Keratinocyte (primary cell): ENCODE results near the gene NANOS2. TPM values are rescaled to one million over a fixed set of nuclear protein-coding genes. Genes with fewer than 3 reads are reported as not detected.
"Not testable (repeated sequence)": the region's sequence is repeated elsewhere in the genome, so short reads cannot be mapped to it uniquely, and the experiment has no call there.

Source experiments
- DNase-seq: peaks from one replicate; pipeline ENCODE4 v3.0.0-alpha.2; 2011; ENCODE audit warnings: low read depth, missing footprints, low spot score
- FAIRE-seq: peaks from 2 replicates; lab custom pipeline; 2011; peaks lifted over from hg19 to GRCh38; lab: Jason Lieb, UNC
- H2AFZ ChIP-seq: 2 replicates; pipeline ENCODE4 v1.6.0; 2012; ENCODE audit warnings: low read length, control low read depth, inconsistent platforms; ENCODE audit not compliant: control insufficient read depth
- H3K27ac ChIP-seq: 2 replicates; pipeline ENCODE4 v1.5.1; 2011; ENCODE audit warnings: low read length; ENCODE audit not compliant: control insufficient read depth, insufficient read depth
- H3K27me3 ChIP-seq: 3 replicates; pipeline ENCODE4 v1.6.0; 2011; ENCODE audit warnings: low read length; ENCODE audit not compliant: control insufficient read depth, insufficient read depth; ENCODE audit errors: extremely low read depth
- H3K36me3 ChIP-seq, 2 experiments: 2 replicates in 1 of 2; 3 replicates in 1 of 2; pipeline ENCODE4 v1.5.1; 2011; ENCODE audit warnings: low read length in 2 of 2, mild to moderate bottlenecking in 1 of 2; ENCODE audit not compliant: control insufficient read depth in 2 of 2, insufficient read depth in 2 of 2; ENCODE audit errors: extremely low read depth in 1 of 2
- H3K4me1 ChIP-seq: 3 replicates; pipeline ENCODE4 v1.5.1; 2011; ENCODE audit warnings: low read length; ENCODE audit not compliant: control insufficient read depth, insufficient read depth; ENCODE audit errors: extremely low read depth
- H3K4me2 ChIP-seq: 3 replicates; pipeline ENCODE4 v1.6.0; 2011; ENCODE audit warnings: low read depth, low read length; ENCODE audit not compliant: control insufficient read depth, insufficient read depth; ENCODE audit errors: extremely low read depth
- H3K4me3 ChIP-seq, 3 experiments: fragments of 200-600 bp in 1 of 3; sonication (generic) in 1 of 3; 2 replicates in 2 of 3; 3 replicates in 1 of 3; pipeline ENCODE4 v1.5.1; 2011 to 2016; ENCODE audit warnings: low read length in 3 of 3, mild to moderate bottlenecking in 3 of 3, control low read depth in 2 of 3, inconsistent platforms in 1 of 3, low read depth in 1 of 3, mixed read lengths in 1 of 3, mixed run types in 1 of 3, moderate library complexity in 1 of 3; ENCODE audit not compliant: control insufficient read depth in 2 of 3, insufficient read depth in 2 of 3; ENCODE audit errors: extremely low read depth in 1 of 3
- H3K79me2 ChIP-seq: 2 replicates; pipeline ENCODE4 v1.6.0; 2012; ENCODE audit warnings: low read length; ENCODE audit not compliant: control insufficient read depth, insufficient read depth
- H3K9ac ChIP-seq: 3 replicates; pipeline ENCODE4 v1.6.0; 2011; ENCODE audit warnings: low read length; ENCODE audit not compliant: control insufficient read depth, insufficient read depth; ENCODE audit errors: extremely low read depth
- H3K9me1 ChIP-seq: 3 replicates; pipeline ENCODE4 v1.6.0; 2011; ENCODE audit warnings: low read length; ENCODE audit not compliant: control insufficient read depth, insufficient read depth; ENCODE audit errors: extremely low read depth
- H3K9me3 ChIP-seq: 2 replicates; pipeline ENCODE4 v1.5.1; 2012; ENCODE audit warnings: low read depth, low read length; ENCODE audit not compliant: control insufficient read depth
- H4K20me1 ChIP-seq: 3 replicates; pipeline ENCODE4 v1.6.0; 2011; ENCODE audit warnings: low read length; ENCODE audit not compliant: control insufficient read depth, insufficient read depth; ENCODE audit errors: extremely low read depth
- CTCF ChIP-seq, 3 experiments: IDR thresholded peaks in 1 of 3; conservative IDR thresholded peaks in 1 of 3; optimal IDR thresholded peaks in 1 of 3; 2 replicates in 2 of 3; 3 replicates in 1 of 3; pipeline versions ENCODE3 to v1.5.1; 2011; ENCODE audit warnings: low read length in 3 of 3, mild to moderate bottlenecking in 3 of 3, moderate library complexity in 2 of 3, control low read depth in 1 of 3, inconsistent platforms in 1 of 3; ENCODE audit not compliant: insufficient read depth in 2 of 3; ENCODE audit errors: extremely low read depth in 1 of 3
- EZH2 ChIP-seq: IDR thresholded peaks from one replicate; pipeline ENCODE4 v1.6.1; 2012; ENCODE audit warnings: inconsistent platforms, mild to moderate bottlenecking, low read length, moderate library complexity
- dilution Hi-C: fragments of 300-500 bp; cut with MboI; formaldehyde crosslinking; loops from one replicate; pipeline ENCODE4 v1.7.0; 2020; ENCODE audit warnings: low sequenced_read_pairs; ENCODE audit not compliant: extremely low pct_ligation_motif_present
- polyA plus RNA-seq, 5 experiments: library from polyadenylated mRNA; depleted of rRNA in 3 of 5; stranded (reverse) in 3 of 5; stranded (forward) in 1 of 5; unstranded in 1 of 5; fragments of >200 nt; gene quantifications; 1 replicate in 1 of 5; 2 replicates in 3 of 5; 3 replicates in 1 of 5; pipeline versions ENCODE4 v1.2.1 to v1.2.3, GENCODE V29; 2011 to 2012; ENCODE audit warnings: missing spikeins in 2 of 5, low read depth in 1 of 5, low replicate concordance in 1 of 5

Gene NANOS2
- polyA plus RNA-seq, 1 donor (not counting 4 experiments of a cell fraction or from before 2014, with no cell fraction given), result not detected

GRCh38 chr19:45899253-45899652 is 15.3 kb downstream of the NANOS2 start:
- H3K27me3 ChIP-seq, result no peaks in the 10 kb centered on the region
- H3K4me1 ChIP-seq, result peaks cover 6% of the 10 kb centered on the region
- H3K27ac ChIP-seq, result no peak overlapping the region
- dilution Hi-C loops, result no loop called here
- H4K20me1 ChIP-seq, result no peaks in the 10 kb centered on the region
- no peaks in the 10 kb centered on the region for H3K9me3 ChIP-seq
- no peak for TF ChIP-seq CTCF (optimal IDR thresholded peaks at IDR 0.05 in 1 of 3, IDR thresholded peaks at IDR 0.05 in 1 of 3, conservative IDR thresholded peaks at IDR 0.05 in 1 of 3; ENCODE audit: extremely low read depth in 1 of 3, insufficient read depth in 2 of 3, low read length in 3 of 3)
- TF ChIP-seq EZH2, result no peak
- H3K4me2 ChIP-seq, result no peak overlapping the region
- H3K36me3 ChIP-seq, result peaks cover 7 to 9% of the 10 kb centered on the region in 2 experiments
- H3K79me2 ChIP-seq, result peaks cover 2% of the 10 kb centered on the region
- H2AFZ ChIP-seq, result no peak overlapping the region
- H3K9me1 ChIP-seq, result no peaks in the 10 kb centered on the region
- DNase-seq (no peak), FAIRE-seq (no peak)
- no peak overlapping the region for H3K4me3 ChIP-seq
- no peak overlapping the region for H3K9ac ChIP-seq

GRCh38 chr19:45897261-45897812 is 17.2 kb downstream of the NANOS2 start:
- no peaks in the 10 kb centered on the region for H3K27me3 ChIP-seq
- TF ChIP-seq EZH2 (no peak), CTCF (optimal IDR thresholded peaks at IDR 0.05 in 1 of 3, IDR thresholded peaks at IDR 0.05 in 1 of 3, conservative IDR thresholded peaks at IDR 0.05 in 1 of 3; ENCODE audit: extremely low read depth in 1 of 3, insufficient read depth in 2 of 3, low read length in 3 of 3) (no peak)
- H3K4me2 ChIP-seq, result no peak overlapping the region
- H2AFZ ChIP-seq, result no peak overlapping the region
- no peak overlapping the region for H3K27ac ChIP-seq
- dilution Hi-C loops, result no loop called here
- peaks cover 2% of the 10 kb centered on the region for H3K79me2 ChIP-seq
- H3K4me1 ChIP-seq, result no peaks in the 10 kb centered on the region
- no peak overlapping the region for H3K9ac ChIP-seq
- no peaks in the 10 kb centered on the region for H3K9me1 ChIP-seq
- H3K4me3 ChIP-seq, result no peak overlapping the region
- FAIRE-seq (no peak), DNase-seq (no peak)
- H4K20me1 ChIP-seq, result no peaks in the 10 kb centered on the region
- no peaks in the 10 kb centered on the region for H3K9me3 ChIP-seq
- peaks cover 7 to 9% of the 10 kb centered on the region in 2 experiments for H3K36me3 ChIP-seq

GRCh38 chr19:45895983-45896599 is 18.5 kb downstream of the NANOS2 start:
- H3K4me1 ChIP-seq, H3K4me3 ChIP-seq, H3K27me3 ChIP-seq, H2AFZ ChIP-seq, FAIRE-seq, dilution Hi-C loops, DNase-seq, H3K79me2 ChIP-seq, H3K9me3 ChIP-seq, H3K9me1 ChIP-seq, H4K20me1 ChIP-seq, H3K27ac ChIP-seq, H3K4me2 ChIP-seq, H3K9ac ChIP-seq: not testable (repeated sequence)
- peaks cover 7 to 10% of the 10 kb centered on the region in 2 experiments for H3K36me3 ChIP-seq
